ENCODE measurements around the gene RILPL1.
"Not testable (repeated sequence)": the region's sequence is repeated elsewhere in the genome, so short reads cannot be mapped to it uniquely, and the experiment has no call there.

The RILPL1 gene

DNA sequence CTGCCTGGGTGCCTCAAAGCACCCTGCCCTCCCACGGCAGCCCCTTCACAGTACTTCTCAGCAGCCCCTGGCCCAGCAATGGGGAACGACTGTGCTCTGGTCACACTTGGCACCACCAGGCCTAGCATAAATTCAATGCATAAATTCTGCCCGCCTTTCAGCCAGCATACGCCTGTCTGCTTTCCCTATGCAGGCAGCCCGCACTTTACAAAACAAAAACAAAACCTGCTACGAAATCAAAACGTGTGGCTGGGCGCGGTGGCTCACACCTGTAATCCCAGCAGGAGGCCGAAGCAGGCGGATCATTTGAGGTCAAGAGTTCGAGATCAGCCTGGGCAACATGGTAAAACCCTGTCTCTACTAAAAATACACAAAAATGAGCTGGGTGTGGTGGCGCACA lies 42.0 kb downstream of the RILPL1 start:
- DNase-seq = no peak

DNA sequence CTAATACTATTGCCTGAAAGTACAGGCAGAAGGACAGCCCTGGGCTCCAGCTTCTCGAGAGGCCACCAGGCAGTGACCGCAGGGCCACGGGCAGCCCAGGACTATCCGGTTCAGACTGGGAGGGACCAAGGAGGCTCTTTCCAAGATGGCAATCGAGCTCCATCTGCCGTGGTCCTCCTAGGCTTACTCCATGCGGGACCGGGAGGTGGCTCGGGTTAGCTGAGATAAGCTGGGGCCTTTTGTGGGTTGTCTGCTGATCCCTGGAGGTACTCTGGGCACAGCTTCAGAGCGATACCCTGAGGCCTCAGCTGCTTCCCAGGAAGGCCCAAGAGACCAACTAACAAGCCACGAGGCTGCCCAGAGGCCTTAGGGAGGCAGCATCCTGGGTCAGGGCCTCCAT lies 42.5 kb downstream of the RILPL1 start:
- no peak for DNase-seq

DNA sequence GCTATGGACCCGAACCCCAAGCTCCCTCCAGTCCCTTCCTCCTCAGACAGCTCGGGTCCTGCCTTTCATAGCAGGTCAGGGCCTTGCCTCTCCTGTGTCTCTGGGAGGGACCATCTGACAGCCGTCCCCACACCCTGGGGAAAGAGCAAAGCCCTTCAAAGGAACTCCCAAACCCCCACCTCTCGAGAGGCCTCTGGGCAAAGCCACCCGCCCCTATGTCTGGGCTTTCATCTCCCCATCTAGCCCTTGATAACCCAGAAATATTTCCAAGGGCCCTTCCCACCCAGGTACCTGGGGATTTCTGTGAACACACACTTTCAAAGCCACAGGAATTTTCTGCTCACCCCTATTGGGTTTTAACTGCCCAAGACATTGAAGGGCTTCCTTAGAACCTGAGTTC lies 43.4 kb downstream of the RILPL1 start:
- no peak for DNase-seq

DNA sequence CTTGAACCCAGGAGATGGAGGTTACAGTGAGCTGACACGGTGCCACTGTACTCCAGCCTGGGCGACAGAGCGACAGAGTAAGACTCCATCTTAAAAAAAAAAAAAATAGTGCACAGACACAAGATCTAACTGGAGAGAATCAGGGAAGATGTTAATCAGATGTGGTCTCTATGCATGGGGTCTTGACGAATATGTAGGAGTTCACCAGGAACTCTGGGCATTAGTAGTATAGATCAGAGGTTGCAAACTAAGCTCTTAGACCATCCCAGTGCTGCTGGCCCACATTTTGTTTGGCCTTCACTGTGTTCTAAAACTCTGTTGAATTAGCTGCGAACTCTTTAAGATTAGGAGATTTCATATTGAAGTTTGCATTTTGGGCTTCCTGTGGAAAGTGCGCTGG lies 43.9 kb downstream of the RILPL1 start:
- DNase-seq = no peak

DNA sequence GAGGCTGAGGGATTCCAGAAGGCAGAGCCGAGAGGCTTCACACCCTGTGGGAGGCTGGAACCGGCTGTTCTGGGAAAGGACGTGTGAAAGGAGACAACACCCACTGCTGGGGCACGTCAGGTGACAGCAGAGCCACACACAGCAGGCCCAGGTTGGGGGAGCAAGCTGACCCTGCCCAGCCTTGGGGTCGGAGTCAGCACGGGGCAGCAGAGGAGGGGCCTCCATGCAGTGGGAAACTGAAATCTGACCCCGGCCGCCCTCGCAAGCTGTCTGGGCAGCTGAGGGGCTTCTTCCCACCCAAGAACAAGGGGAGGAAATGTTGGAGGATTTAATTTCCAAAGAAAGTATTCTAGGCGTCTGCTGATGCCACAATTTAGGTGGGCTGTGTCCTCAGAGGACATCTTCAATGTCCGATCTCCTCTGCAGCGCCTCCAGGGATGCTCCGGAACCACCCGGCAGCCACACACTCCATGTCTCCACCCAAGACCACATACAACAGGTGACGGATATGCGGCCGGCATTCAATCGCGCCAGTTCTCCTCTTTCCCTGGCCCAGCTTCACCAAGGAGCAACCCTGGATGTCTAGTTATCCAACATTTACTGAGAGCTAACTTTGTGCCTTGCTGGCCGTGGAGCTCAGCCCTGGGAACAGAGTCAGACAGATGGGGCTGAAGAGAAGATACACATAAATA lies 44.8 kb downstream of the RILPL1 start:
- no peak for DNase-seq

DNA sequence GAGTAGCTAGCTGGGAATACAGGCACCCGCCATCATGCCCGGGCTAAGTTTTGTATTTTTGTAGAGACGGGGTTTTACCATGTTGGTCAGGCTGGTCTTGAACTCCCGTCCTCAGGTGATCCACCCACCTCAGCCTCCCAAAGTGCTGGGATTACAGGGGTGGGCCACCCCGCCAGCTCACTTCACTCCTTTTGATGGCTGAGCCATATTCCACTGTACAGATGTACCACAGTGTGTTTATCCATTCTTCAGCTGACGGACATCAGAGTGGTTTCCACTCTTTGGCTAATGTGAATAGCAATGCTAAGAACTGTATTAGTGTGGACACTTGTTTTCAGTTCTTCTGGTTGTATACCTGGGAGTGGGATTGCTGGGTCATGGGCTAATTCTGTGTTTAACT lies 46.1 kb downstream of the RILPL1 start:
- no peak for DNase-seq

DNA sequence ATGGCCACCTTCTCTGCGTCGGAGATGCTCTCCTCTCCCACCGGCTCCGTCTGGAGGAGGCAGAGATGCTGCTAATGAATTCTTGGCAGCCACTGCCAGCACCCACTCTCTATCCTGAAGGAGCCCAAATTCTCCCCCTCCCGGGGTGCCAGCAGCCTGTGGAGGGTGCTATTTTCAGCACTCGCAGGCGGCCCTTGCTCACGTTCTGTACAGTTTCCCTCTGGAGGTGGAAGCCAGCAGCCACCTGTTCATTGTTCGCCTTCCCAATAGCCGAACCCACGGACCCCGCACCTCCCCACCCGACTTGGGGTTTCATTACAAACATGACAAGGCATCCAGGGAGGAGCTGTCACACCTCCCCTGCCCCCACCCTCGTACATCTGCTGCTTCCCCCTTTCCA lies 47.8 kb downstream of the RILPL1 start:
- no peak for DNase-seq

DNA sequence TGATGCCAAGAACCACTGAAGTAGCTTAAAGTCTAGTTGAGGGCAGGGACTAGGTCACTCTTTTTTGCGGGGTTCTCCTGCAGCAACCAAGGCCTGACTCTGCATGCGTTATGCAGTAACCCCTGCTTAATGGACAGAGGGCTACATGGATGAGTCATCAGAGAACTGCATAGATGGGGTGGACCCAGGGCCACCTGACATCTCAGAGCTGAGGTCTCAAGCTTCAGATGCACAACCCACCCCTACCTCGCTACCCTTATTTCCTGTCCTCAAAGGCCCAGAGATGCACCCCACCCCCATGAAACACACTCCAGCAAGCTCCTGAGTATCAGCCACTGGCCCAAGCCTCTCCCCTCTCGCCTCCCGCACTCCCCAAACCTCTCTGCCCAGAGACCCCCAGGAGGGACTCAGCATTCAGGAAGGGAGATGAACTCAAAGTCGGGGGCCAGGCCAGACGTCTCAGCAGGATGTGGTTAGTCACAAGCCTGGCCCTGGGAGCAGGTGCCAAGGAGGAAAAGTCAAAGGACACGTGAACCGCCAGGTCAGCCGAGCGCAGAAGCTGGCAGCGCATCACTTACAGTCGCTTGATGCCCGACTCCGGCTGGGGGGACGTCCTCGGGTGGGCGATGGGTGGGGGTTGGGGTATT lies 49.8 kb downstream of the RILPL1 start:
- DNase-seq = no peak

DNA sequence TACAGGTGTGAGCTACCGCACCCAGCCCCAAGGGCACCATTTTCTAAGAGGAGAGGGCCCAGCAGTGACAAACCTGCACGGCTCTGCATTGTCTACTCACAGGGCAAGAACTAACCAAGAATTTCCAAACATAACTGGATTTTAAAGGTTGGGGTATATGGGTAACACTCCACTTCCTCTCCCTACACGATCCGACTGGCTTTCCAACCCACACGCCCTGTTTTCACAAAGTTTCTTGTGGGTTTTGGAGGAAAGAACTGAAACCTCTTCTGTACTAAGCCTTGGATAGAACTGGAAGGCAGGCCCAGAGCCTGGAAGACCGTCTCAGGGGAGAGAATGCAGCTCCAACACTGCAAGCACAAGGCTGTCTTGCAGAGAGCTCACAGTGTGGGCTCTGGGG lies 50.6 kb downstream of the RILPL1 start:
- no peak for DNase-seq

DNA sequence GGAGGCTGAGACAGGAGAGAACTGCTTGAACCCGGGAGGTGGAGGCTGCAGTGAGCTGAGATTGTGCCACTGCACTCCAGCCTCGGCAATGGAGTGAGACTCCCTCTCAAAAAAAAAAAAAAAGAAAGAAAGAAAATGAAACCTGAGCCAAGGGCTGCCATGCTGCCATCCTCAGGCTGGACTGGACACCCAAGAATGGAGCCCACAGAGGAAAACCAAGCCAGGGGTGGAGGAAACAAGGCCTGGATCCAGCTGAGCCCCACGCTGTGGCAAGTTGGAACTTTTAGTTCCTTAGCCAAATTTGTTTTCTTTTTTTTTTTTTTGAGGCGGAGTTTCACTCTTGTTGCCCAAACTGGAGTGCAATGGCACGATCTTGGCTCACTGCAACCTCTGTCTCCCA lies 52.3 kb downstream of the RILPL1 start:
- DNase-seq = not testable (repeated sequence)

DNA sequence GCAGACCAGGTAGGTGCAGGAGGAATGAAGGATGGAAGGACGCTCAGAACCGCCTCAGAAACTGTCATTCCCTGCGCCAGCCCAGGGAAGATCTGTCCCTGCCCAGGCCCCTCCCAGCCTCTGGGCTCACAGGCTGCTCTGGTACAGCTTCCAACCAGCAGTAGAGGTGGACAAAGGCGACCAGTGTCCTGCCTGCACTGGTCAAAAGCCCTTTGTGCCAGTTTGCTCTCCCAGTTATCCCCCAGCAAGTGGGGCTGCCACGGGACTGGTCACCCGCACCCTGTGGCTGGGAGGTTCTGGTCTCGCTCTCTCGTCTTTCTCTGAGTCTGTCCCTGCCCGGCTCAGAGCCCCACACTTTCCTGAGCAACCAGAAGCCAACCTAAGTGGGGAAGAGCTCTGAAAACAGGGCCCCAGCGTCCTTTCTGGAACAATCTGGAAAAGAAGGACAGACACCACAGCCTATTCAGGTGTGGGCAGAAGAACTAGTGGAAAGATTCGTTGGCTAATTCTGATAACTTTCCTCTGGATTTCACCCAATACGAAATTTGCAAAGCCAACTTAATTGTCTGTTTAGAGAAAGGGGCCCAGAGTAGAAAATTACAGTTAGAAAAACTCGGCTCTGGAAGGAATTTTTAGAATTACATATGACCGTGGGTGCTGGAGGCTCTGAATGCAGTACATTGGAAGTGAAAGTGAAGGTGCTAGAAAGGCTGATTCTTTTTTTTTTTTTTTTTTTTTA lies 53.9 kb downstream of the RILPL1 start:
- no peak for DNase-seq

DNA sequence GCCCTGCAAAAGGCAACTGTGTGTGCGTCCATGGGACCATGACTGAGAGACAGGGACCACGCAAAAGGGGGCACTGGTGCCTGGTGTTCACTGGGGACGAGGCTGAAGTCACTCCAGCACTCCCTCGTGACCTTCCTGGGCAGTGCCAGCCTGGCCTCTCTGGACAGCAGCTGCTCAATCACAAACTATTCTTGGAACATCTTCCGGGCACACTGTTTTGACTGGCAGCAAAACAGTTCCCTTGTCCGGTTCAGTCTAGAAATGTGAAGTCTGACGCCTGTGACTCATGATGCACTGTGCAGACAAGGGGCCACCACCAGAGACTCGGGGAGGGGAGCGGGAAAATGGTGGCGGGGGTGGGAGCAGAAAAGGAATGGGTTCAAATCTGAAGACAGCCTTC lies 54.8 kb downstream of the RILPL1 start:
- DNase-seq = no peak

DNA sequence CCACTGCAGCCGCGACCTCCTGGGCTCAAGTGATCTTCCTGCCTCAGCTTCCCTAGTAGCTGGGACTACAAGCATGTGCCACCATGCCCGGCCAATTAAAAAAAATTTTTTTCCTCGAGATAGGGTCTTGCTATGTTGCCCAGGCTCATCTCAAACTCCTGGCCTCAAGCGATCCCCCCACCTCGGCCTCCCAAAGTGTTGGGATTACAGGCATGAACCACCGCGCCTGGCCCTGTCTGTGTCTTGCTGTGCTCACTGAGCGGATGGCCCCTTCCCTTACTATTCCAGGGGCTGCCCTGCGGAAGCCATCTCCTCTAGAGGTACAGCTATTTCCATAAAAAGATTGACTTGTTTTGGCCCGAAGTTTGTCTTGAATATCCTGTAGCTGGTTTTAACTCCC lies 55.5 kb downstream of the RILPL1 start:
- DNase-seq = no peak

DNA sequence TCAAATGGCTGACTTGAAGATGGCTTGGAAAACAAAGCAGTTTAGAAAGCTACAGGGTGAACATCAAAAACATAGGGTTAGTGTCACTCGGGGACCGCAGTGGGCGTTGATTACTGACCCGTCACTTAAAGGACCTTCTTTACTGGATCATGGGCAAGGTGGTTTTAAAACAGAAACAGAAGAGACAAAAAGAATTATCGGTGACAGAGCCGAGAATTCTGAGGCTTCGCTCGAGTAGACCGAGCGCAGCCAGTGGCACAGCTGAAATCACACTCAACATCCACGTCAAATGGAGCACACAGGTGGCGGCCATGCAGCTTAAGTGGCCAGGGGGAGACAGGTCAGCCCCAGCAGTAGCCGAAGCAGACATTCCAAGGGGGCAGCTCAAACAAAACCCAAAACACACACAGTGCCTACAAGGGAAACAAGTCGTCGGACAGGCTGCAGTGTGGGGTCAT lies 58.2 kb downstream of the RILPL1 start:
- DNase-seq = no peak

DNA sequence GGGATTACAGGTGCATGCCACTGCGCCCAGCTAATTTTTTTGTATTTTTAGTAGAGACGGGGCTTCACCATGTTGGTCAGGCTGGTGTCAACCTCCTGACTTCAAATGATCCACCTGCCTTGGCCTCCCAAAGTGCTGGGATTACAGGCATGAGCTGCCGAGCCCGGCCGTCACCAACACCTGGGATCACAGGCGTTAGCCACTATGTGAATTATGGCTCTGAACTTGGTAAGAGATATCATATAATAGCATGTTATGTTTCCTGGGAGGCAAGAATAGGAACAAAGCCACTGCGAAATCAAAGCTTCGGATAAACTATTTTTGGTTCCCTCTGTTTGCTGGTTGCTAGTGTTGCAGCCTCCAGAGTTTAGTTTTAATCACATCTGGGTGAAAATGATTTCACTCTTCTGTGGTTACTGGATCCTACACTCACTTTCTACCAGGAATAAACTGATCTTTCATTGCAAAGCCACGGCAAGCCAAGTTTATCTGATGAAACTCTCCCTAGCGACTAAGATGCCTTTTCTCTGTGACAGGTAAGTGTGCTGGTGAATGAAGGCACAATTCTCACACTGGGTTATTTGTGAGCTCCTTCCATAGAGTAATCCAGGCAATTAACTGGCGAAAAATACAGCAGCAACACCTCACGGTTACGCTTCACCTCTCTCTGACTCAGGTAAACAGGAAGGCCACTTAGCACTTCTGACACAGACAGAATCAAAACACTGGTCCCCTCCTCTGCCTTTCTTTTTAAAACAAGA lies 58.9 kb downstream of the RILPL1 start:
- DNase-seq = peak; percentile 36

DNA sequence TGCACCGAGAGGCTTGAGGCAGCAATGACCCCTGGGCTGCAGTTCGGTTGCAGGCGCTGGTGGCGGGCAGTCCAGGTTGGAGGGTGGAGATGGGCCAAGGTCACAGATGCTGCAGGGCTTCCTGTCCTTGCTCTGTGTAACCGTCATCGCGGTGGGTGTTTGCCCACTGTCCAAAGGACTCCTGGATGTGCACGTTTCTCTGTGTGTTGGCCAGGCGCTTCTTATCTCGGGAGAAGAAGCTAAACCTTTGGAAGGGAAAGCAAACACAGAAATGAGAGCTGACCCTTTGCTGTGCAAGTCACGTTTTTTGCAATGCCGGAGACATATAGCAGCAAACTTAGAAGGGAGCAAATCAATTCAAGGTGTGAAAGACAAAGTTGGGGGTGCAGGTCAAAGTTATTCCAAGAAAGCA lies 61.1 kb downstream of the RILPL1 start:
- no peak for DNase-seq

DNA sequence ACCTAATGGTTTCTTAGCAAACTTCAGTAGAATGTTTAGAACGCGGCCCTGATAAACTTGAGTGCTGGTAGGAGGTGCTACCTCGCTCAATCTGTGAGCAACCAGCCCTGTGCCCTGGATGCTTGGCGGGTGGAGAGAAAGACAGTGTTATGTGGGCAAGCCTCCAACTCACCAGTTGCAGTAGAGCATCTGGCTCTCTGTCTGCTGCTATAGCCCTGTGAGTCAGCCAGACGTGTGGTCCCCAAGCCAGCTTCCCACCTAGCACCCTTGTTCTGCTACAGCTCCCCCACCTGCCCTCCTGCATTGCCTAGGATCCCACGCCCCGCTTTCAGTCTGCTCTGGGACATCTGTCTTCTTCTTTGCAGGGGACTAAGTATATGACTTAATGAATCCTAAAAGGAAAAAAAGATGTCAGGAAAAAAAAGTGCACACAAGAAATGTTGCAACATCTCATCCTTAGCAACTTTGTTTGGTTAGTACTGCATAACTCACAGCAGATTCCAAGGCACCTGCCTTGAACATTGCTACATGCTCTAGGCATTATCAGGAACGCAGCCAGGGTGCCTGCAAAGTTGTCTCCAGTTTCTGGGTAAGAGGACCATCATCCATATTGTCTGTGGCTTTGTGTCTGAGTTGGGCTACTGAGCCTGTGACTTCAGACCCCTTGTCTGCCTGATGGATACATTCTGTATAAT lies 62.0 kb downstream of the RILPL1 start:
- DNase-seq = no peak

DNA sequence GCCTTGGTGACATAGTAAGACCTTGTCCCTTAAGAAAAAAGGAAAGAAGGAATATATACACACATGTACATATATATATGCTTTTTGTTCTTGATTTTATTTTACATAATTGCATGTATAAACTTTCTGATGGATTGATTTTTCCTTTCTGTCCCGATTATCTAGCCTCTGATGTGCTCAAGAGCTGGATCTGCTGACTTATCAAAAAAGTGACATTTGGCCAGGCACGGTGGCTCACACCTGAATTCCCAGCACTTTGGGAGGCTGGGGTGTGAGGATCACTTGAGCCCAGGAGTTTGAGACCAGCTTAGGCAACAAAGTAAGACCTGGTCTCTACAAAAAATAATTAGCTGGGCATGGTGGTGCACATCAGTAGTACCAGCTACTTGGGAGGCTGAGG lies 63.5 kb downstream of the RILPL1 start:
- DNase-seq = no peak

DNA sequence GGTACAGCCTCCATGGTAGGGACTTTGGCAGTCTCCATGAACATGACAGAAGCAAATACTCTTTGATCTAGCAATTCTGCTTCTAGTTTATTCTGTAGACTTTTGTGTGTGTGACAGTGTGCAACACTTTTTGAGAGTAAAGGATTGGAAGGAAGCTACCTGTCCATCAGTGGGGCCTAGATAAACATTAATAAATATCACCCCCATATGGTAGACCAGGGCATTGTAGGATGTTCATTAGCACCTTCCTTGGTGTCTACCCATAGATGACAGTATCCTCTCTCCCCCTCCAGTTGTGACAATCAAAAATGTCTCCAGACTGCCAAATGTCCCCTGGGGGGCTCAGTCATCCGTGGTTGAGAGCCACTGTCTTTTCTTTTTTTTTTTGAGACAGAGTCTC lies 64.7 kb downstream of the RILPL1 start:
- peak; percentile 57 for DNase-seq

DNA sequence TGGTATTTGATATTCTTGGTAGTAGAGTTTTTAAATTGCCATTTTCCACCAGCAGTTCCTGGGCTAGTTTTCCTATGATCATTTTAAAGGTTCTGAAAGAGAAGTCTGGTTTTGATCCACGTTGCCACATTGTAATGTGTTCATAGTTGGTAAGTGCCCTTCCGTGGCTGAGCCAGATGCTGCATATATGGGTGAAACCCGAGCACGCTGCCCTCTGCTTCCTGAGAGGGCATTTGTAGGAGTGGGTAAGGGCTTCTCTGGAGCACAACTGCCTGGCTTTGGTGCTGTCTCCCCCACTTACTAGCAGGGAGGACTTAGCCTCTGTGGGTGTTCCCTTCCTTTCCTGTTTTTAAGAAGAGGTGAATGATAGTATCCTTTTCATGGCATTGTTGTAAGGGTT lies 68.4 kb downstream of the RILPL1 start:
- no peak for DNase-seq

DNA sequence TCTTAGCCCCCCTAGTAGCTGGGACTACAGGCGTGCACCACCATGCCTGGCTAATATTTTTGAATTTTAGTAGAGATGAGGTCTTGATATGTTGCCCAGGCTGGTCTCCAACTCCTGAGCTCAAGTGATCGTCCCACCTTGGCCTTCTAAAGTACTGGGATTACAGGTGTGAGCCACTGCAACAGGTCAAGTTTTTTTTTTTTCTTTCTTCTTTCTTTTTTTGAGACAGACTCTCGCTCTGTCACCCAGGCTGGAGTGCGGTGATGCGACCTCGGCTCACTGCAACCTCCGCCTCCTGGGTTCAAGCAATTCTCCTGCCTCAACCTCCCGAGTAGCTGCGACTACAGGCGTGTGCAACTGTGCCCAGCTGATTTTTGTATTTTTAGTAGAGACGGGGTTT lies 70.3 kb downstream of the RILPL1 start:
- not testable (repeated sequence) for DNase-seq

DNA sequence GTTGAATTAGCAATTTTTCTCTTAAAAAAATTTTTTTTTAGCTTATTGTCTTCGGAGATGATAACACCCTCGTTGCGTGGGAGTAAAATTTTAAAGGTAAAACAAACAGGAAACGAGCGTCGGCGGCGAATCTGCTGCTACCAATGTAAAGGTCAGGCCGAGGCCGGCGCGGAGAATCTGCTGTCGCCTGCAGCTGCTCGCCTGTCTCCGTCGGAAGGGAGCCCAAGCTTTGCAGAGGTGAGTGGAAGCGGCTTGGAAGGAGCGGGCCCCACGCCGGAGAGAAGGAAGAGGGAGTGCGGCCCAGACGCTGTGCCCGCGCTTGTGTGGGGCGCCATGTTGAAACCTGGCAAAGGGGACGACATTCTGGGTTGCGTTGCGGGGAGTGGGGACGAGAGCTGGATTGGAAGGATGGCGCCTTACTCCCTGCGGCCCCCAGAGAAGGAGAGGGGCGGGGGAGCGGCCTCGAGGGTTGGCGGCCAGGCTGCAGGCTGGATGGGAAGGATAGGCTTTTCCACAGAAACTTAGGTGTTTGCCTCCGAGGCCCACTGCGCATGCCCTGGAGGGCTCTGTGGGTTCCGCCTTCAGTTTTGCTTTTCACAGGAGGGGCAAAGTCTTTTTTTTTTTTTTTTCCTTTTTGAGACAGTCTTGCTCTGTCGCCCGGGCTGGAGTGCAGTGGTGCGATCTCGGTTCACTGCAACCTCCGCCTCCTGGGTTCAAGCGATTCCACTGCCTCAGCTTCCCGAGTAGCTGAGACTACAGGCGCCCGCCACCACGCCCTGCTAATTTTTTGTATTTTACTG lies 75.3 kb downstream of the RILPL1 start, which contains the start of gene SNRNP35:
TSS of gene SNRNP35 (plus strand) at position 160 of the 800 bp plus-strand sequence. CDS start 7,402 bp downstream, outside the sequence.
- DNase-seq = peak; percentile 89

All from CD4-positive, alpha-beta T cell treated with Interleukin-21 for 1 hour (primary cell).